Gastrocnemius medialis (tissue), 4 donors: Measurements from ENCODE around the gene HABP2. TPM values are rescaled to one million over a fixed set of nuclear protein-coding genes. Genes with fewer than 3 reads are reported as not detected.

ENCODE experiments used
- ATAC-seq, 2 donors: fragments of 150-250 bp; one replicate each; pipeline ENCODE4 v1.9.1; 2016
- DNase-seq, 2 donors: peaks; one replicate each; pipeline ENCODE4 v3.0.0-alpha.2; 2019
- H3K27ac ChIP-seq, 4 donors: fragments of 200-600 bp; sonication (generic); 1 replicate in 1 of 4; 2 replicates in 3 of 4; pipeline ENCODE4 v1.5.1; 2016 to 2018; ENCODE audit warnings: mild to moderate bottlenecking in 2 of 4, moderate library complexity in 1 of 4
- H3K27me3 ChIP-seq, 3 donors: fragments of 200-600 bp; sonication (generic) in 2 of 3; 1 replicate in 1 of 3; 2 replicates in 2 of 3; pipeline versions ENCODE4 v1.5.1 to v1.6.0; 2016 to 2019; ENCODE audit warnings: mild to moderate bottlenecking in 1 of 3, moderate library complexity in 1 of 3
- H3K36me3 ChIP-seq, 2 donors: fragments of 200-600 bp; sonication (generic) in 1 of 2; one replicate each; pipeline ENCODE4 v1.5.1; 2017 to 2018
- H3K4me1 ChIP-seq, 2 donors: fragments of 200-600 bp; sonication (generic) in 1 of 2; one replicate each; pipeline ENCODE4 v1.5.1; 2016 to 2017; ENCODE audit warnings: mild to moderate bottlenecking in 2 of 2
- H3K4me3 ChIP-seq, 4 donors: fragments of 200-600 bp; sonication (generic) in 3 of 4; 1 replicate in 1 of 4; 2 replicates in 3 of 4; pipeline ENCODE4 v1.5.1; 2016 to 2019; ENCODE audit warnings: mild to moderate bottlenecking in 2 of 4
- H3K9me3 ChIP-seq, 3 donors: fragments of 200-600 bp; sonication (generic) in 2 of 3; 1 replicate in 1 of 3; 2 replicates in 2 of 3; pipeline ENCODE4 v1.5.1; 2016 to 2019
- POLR2A ChIP-seq, 2 donors: fragments of 450-650 bp; IDR thresholded peaks; one replicate each; pipeline ENCODE4 v1.6.1; 2017; ENCODE audit warnings: antibody characterized with exemption in 2 of 2, mild to moderate bottlenecking in 2 of 2, moderate library complexity in 2 of 2
- in situ Hi-C, 4 donors: fragments of 200-750 bp; cut with MboI; loops; one replicate each; pipeline versions ENCODE4 v1.15.0 to v1.8.0; 2017; ENCODE audit warnings: low sequenced_read_pairs in 4 of 4
- intact Hi-C: fragments of 100-400 bp; cut with DNase I; formaldehyde crosslinking; loops from one replicate; pipeline ENCODE4 v1.15.1; 2023; ENCODE audit warnings: low total_unique reads
- total RNA-seq, 4 donors: library from RNA; depleted of rRNA; stranded (reverse); fragments of >200 nt; gene quantifications; one replicate each; pipeline versions ENCODE4 v1.1.0 to v1.2.3, GENCODE V29; 2016
- TF ChIP-seq, protein P1 (sequence below), 5 experiments: fragments of 450-650 bp in 3 of 5; fragments of 200-600 bp in 2 of 5; sonication (generic) in 2 of 5; IDR thresholded peaks in 4 of 5; conservative IDR thresholded peaks in 1 of 5; 1 replicate in 4 of 5; 2 replicates in 1 of 5; pipeline ENCODE4 v1.5.1; 2016 to 2019; ENCODE audit warnings: antibody characterized with exemption in 5 of 5, mild to moderate bottlenecking in 3 of 5, moderate library complexity in 3 of 5

The HABP2 gene
- total RNA-seq, 4 donors from 2014 or later: 0.26 to 0.60 TPM; not detected in 2

DNA sequence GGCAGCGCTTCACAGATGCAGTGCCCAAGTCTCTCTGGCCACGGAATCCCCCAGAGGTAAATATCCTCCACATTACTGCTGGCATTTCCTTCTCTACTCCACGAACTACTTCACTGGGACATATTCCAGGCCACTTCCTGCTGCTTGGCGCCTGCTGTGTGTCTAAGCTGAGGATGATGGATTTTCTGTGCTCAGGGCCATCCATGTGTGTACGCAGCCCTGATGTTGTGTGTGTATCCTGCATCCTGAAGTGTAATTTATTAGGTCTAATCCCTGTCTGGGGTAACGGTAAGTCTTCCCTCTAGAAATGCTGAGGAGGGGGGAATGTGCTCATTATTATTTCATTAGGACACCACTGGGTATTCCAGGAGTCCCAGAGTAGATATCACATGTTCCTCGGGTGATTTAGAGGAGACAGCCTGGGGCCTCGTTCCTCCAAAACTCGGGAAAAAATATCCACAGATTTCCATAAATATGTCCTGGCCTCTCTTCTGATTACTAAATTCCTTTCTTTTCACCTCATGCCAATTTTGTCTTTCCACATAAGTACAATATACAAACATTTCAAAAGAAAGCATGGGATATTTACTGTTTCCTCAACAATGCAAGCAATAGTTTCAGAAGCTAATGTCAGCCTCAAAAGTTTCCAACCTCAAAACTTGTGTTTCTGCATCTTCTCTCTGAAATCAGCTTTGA, 25.5 kb upstream of the HABP2 start:
- H3K36me3 ChIP-seq: no peaks in the 10 kb centered on the region
- H3K4me3 ChIP-seq: no peak overlapping the region
- in situ Hi-C loops: no loop called here
- H3K9me3 ChIP-seq: no peaks in the 10 kb centered on the region
- H3K4me1 ChIP-seq: no peaks in the 10 kb centered on the region
- TF ChIP-seq, protein P1, sequence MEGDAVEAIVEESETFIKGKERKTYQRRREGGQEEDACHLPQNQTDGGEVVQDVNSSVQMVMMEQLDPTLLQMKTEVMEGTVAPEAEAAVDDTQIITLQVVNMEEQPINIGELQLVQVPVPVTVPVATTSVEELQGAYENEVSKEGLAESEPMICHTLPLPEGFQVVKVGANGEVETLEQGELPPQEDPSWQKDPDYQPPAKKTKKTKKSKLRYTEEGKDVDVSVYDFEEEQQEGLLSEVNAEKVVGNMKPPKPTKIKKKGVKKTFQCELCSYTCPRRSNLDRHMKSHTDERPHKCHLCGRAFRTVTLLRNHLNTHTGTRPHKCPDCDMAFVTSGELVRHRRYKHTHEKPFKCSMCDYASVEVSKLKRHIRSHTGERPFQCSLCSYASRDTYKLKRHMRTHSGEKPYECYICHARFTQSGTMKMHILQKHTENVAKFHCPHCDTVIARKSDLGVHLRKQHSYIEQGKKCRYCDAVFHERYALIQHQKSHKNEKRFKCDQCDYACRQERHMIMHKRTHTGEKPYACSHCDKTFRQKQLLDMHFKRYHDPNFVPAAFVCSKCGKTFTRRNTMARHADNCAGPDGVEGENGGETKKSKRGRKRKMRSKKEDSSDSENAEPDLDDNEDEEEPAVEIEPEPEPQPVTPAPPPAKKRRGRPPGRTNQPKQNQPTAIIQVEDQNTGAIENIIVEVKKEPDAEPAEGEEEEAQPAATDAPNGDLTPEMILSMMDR (IDR thresholded peaks at IDR 0.05 in 4 of 5, conservative IDR thresholded peaks at IDR 0.05 in 1 of 5): no peak
- TF ChIP-seq POLR2A (IDR thresholded peaks at IDR 0.05): no peak
- intact Hi-C loops: no loop called here
- no peak for DNase-seq
- H3K27me3 ChIP-seq: no peaks in the 10 kb centered on the region
- ATAC-seq: no peak
- H3K27ac ChIP-seq: no peak overlapping the region

DNA sequence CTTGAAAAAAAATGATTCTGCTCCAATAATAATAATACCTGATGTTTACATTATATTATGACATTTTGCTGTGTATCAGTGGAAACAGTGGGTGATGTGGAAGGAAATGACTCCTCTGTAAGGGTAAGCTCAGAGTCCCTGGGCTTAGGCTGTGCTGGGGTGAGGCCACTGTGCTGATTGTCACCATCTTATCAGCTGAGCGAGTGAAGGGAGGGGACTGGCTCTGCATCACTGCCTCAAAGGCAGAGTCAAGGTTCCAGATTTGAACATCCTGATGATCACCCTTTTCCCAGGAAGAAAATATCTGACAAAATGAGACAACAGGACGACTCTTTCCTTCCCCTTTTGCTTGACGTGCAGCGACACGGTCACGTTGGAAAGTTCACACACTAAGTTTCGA, 24.0 kb upstream of the HABP2 start:
- Histone ChIP-seq H3K4me1 (no peaks in the 10 kb centered on the region), H3K4me3 (no peak overlapping the region), H3K36me3 (no peaks in the 10 kb centered on the region), H3K9me3 (no peaks in the 10 kb centered on the region), H3K27me3 (no peaks in the 10 kb centered on the region), H3K27ac (no peak overlapping the region)
- DNase-seq: no peak
- intact Hi-C loops (no loop called here), in situ Hi-C loops (no loop called here)
- no peak for ATAC-seq
- TF ChIP-seq, protein P1 (IDR thresholded peaks at IDR 0.05 in 4 of 5, conservative IDR thresholded peaks at IDR 0.05 in 1 of 5): no peak
- TF ChIP-seq POLR2A (IDR thresholded peaks at IDR 0.05): no peak

- Histone ChIP-seq H3K27me3 (no peaks in the 10 kb centered on the region), H3K36me3 (no peaks in the 10 kb centered on the region), H3K4me3 (no peak overlapping the region), H3K4me1 (no peaks in the 10 kb centered on the region), H3K27ac (no peak overlapping the region), H3K9me3 (no peaks in the 10 kb centered on the region)
- DNase-seq (no peak), ATAC-seq (no peak)
- intact Hi-C loops: no loop called here
- in situ Hi-C loops: no loop called here
- TF ChIP-seq, protein P1 (IDR thresholded peaks at IDR 0.05 in 4 of 5, conservative IDR thresholded peaks at IDR 0.05 in 1 of 5): no peak
- no peak for TF ChIP-seq POLR2A (IDR thresholded peaks at IDR 0.05)
These were observed 23.3 kb upstream of the HABP2 start for GRCh38 chr10:113529575-113529974.

- Histone ChIP-seq H3K4me1 (no peaks in the 10 kb centered on the region), H3K9me3 (no peaks in the 10 kb centered on the region), H3K36me3 (no peaks in the 10 kb centered on the region), H3K27ac (no peak overlapping the region), H3K4me3 (no peak overlapping the region), H3K27me3 (no peaks in the 10 kb centered on the region)
- TF ChIP-seq, protein P1 (IDR thresholded peaks at IDR 0.05 in 4 of 5, conservative IDR thresholded peaks at IDR 0.05 in 1 of 5): no peak
- TF ChIP-seq POLR2A (IDR thresholded peaks at IDR 0.05): no peak
- intact Hi-C loops (no loop called here), in situ Hi-C loops (no loop called here)
- DNase-seq (no peak), ATAC-seq (no peak)
These were observed 22.4 kb upstream of the HABP2 start for GRCh38 chr10:113530476-113530875.

DNA sequence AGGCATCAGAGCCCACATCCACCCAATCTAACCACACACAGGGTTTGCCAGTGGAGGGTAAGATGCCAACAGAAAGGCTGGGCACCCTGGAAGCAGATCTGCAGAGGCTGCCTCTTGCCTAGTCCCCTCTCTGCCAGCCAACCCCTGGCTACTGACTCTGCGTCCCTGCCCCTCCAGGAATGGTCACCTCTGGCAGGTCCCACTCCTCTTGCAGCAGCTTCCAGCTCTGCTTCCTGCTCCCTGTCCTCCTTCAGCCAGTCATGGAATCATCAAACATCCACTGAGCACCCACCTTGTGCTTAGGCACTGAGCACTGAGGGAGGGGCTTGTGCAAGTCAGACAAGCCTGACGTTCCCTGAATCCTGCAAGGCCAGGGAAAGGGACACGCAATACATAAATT, 20.1 kb upstream of the HABP2 start:
- no peak for ATAC-seq
- in situ Hi-C loops: no loop called here

More for the DNA sequence above, 20.1 kb upstream of the HABP2 start:
- H3K4me1 ChIP-seq: no peaks in the 10 kb centered on the region
- H3K4me3 ChIP-seq: no peak overlapping the region
- no peaks in the 10 kb centered on the region for H3K9me3 ChIP-seq
- no peak overlapping the region for H3K27ac ChIP-seq
- no peak for DNase-seq
- H3K27me3 ChIP-seq: no peaks in the 10 kb centered on the region
- TF ChIP-seq, protein P1 (IDR thresholded peaks at IDR 0.05 in 4 of 5, conservative IDR thresholded peaks at IDR 0.05 in 1 of 5): no peak
- TF ChIP-seq POLR2A (IDR thresholded peaks at IDR 0.05): no peak
- intact Hi-C loops: no loop called here
- no peaks in the 10 kb centered on the region for H3K36me3 ChIP-seq
